Measurements from ENCODE around the gene CADM1.

DNA sequence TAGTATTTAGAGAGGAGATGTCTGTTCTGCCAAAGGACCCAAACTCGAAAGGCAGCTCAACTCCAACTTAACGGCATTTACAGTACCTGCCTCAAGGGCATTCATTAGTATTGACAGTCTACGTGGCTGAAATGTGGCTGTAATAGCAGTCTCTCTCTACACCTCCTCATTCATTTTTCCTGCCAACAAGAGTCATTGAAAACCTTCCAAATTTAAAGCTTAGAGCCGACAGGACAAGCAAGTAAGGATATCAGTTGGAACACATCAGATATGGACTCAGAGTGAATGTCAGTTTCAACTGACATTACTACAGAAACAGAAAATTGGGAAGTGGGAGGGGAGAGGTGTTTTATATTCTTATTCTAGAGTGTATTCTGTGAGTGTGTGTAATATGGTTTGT, 253.1 kb downstream of the CADM1 start:
- TF ChIP-seq, protein P1, sequence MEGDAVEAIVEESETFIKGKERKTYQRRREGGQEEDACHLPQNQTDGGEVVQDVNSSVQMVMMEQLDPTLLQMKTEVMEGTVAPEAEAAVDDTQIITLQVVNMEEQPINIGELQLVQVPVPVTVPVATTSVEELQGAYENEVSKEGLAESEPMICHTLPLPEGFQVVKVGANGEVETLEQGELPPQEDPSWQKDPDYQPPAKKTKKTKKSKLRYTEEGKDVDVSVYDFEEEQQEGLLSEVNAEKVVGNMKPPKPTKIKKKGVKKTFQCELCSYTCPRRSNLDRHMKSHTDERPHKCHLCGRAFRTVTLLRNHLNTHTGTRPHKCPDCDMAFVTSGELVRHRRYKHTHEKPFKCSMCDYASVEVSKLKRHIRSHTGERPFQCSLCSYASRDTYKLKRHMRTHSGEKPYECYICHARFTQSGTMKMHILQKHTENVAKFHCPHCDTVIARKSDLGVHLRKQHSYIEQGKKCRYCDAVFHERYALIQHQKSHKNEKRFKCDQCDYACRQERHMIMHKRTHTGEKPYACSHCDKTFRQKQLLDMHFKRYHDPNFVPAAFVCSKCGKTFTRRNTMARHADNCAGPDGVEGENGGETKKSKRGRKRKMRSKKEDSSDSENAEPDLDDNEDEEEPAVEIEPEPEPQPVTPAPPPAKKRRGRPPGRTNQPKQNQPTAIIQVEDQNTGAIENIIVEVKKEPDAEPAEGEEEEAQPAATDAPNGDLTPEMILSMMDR (IDR thresholded peaks at IDR 0.05; ENCODE audit: low read depth, low read length, missing input control) = no peak
- no peak for TF ChIP-seq HNF4G (IDR thresholded peaks at IDR 0.05)

All from liver (tissue), 3 donors.